ENCODE data around the gene ZEB1.
A peak's percentile ranks its signal among the peaks of the same experiment; 100 is the strongest.
"Not testable (repeated sequence)": the region's sequence is repeated elsewhere in the genome, so short reads cannot be mapped to it uniquely, and the experiment has no call there.

ZEB1 gene

DNA sequence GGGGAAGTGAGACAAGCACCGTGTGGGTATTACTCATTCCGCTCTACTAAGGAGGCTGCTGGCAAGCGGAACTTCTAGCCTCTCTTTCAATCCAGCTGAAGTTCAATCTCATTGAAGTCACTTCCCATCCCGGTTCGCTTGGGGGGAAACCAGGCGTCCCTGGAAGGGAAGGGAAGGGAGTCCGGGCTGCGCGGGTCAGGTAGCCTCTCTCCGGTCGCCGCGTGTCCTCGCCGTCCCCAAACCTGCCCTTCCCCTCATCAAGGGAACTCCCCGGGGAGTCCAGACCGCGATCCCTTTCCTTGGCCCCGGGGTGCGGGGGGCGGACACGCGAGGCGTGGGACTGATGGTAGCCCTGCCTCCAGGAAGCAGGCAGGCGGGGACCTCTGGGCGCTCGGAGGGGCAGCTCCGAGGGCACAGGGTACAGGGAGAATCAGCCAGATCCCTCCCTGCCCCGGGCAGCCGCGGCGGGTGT lies 598 bp upstream of the ZEB1 start:
- DNase-seq (ENCODE audit: low read depth in 2 of 2): peak; percentile 30 to 45

GRCh38 chr10:31319602-31320549 lies 860 bp downstream of the ZEB1 start:
- peak in 1 of 2 donors; percentile 7 for DNase-seq (ENCODE audit: low read depth in 2 of 2)

GRCh38 chr10:31320550-31321211 lies 1.7 kb downstream of the ZEB1 start:
- DNase-seq (ENCODE audit: low read depth in 2 of 2): peak in 1 of 2 donors; percentile 0

DNA sequence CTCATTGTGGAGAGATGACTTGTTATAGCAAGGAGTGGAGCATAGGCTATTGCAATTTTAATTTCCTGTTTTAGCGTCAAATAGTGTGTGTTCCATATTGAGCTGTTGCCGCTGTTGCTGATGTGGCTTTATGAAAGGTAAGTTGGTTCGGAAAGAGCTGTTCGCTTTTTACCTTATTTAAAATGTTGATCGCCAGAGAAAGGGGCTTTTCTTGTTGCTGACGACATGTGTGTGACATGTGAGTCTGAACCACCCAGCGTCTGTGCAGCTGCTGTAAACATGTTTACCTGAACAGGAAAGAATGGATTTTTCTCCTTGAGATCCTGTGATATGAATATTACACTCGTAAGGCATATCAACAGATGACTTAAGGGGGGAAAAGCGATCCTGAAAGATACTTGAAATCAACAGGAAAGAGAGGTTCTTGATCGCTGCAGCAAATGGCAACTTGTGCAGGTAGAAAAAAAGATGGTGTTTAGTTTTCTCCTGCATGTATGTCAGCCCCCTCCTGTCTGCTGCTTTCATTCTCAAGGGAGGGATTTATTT lies 2.5 kb downstream of the ZEB1 start:
- no peak for DNase-seq (ENCODE audit: low read depth in 2 of 2)

- DNase-seq (ENCODE audit: low read depth in 2 of 2): no peak
These were observed 3.6 kb downstream of the ZEB1 start for GRCh38 chr10:31322647-31323046.

DNA sequence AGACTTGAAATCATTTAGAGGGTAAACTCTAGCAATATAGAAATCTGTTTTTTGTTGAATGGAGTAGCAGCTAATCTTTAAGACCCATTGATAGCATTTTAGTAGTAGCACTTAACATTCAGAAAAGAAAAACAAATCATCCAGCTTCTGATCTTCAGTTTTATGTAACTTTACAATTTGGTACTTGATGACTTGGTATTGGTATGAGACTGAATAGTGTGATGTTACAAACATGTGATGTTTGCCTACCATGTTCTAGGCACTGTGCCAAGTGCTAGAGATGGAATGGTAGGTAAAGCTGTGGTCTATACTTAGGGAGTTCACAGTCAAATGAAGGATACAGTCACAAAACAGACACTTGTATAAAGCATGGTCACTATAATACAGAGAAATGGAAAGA lies 21.3 kb downstream of the ZEB1 start:
- DNase-seq (ENCODE audit: low read depth in 2 of 2): no peak

- no peak for DNase-seq (ENCODE audit: low read depth in 2 of 2)
These were observed 22.5 kb downstream of the ZEB1 start for GRCh38 chr10:31341552-31341951.

DNA sequence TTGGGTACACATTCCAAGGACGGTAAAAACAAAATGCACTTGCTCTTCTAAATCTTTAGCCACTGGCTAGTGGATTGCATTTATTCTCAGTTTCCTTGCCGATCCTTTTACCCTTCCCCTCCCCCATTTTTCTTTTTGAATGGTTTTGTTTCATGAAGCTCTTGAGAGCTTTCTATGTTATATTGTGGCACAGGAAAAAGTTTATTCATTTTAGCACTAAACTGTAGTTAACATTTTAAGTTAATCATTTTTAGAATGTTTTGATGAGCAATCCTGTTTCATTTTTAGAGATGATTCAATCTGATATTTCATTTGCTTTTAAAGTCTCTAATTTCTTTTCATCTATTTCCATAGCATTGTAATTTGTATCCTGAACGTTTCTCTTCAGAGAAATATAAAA lies 24.0 kb downstream of the ZEB1 start:
- no peak for DNase-seq (ENCODE audit: low read depth in 2 of 2)

GRCh38 chr10:31343551-31343950 lies 24.5 kb downstream of the ZEB1 start:
- no peak for DNase-seq (ENCODE audit: low read depth in 2 of 2)

DNA sequence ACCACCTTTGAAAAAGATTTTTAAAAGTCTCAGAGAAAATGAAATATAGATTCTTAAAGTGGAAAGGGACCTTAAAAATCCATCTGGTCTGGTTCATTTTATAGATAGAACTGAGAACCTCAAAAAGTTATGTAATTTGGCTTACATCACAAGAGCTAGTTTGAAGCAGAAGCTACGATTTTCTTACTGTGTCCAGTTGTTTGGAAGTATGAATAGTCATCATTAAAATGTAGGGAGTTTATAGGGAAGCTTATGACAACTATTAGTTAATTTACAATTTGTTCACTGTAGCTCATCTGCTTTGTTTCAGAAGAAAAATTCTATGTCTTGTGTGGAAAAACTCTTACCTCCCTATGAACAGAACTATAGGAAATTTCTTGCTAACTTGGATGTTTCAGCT lies 26.9 kb downstream of the ZEB1 start:
- no peak for DNase-seq (ENCODE audit: low read depth in 2 of 2)

- DNase-seq (ENCODE audit: low read depth in 2 of 2): no peak
These were observed 27.9 kb downstream of the ZEB1 start for GRCh38 chr10:31346953-31347352.

GRCh38 chr10:31347705-31348104 lies 28.7 kb downstream of the ZEB1 start:
- DNase-seq (ENCODE audit: low read depth in 2 of 2): no peak

GRCh38 chr10:31350891-31351290 lies 31.9 kb downstream of the ZEB1 start:
- DNase-seq (ENCODE audit: low read depth in 2 of 2): no peak

- DNase-seq (ENCODE audit: low read depth in 2 of 2): no peak
These were observed 33.6 kb downstream of the ZEB1 start for GRCh38 chr10:31352436-31353226.

DNA sequence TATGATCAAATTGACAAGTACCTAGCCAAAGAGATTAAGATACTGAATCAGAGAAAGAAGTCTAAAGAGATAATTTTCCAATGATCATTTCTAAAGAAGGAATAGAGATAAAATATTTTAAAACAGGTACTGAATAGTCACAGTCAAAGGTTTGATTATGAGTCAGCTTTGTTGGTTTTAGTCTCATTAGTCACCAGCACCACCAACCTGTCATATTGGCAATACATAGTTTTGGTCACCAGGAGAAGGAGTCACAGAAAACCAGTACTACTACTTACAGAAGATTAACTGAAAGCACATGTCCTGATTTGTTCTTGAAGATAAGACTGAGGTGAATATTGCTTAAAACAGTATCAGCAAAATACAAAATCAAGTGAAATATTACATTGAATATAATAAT lies 34.6 kb downstream of the ZEB1 start:
- no peak for DNase-seq (ENCODE audit: low read depth in 2 of 2)

DNA sequence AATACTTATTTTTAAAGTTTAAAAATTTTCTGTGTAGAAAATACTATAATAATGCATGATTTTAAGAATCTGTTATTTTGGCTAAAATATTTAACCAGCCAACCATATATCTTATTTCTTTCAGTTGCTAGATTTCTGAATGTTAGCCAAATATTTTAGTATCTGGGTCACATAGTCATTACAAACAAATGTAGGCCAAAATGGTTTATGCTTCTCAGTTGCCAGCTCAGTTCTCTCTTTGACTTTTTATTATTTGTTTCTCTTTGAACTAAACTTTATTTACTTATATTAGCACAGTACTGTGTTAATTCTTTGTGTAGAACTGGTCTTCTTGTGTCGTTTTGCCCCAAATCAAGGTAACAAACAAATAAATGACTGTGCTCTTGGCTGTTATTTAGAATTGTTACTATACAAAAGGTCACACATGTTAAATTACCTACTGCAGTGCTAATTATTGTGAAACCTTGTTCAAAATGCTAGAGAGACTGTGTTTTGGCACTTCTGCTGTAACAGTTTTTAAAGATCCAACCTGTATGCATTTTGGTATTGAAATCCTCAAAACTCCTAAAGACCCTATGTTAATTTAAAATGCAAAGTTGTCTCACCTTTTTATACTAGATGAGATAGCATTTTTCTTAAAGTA lies 39.8 kb downstream of the ZEB1 start:
- no peak for DNase-seq (ENCODE audit: low read depth in 2 of 2)

DNA sequence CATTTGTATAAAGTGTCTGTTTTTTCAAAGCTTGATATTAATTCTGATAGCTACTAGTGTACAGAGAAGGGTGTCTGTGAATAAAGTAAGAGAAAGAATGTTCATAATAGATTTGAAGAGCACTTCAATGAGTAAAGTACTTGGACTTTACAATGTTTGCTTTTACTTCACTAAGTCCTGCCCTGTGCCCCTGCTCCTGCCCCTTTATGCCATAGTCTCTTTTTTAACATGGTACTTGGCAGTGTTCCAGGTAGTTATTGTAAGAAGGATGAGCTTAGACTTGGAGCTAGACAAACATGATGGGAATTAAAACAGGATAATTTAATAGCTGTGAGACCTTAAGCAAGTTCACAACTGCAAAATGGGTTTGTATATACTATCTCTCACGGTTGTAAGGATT lies 41.0 kb downstream of the ZEB1 start:
- DNase-seq (ENCODE audit: low read depth in 2 of 2): no peak

DNA sequence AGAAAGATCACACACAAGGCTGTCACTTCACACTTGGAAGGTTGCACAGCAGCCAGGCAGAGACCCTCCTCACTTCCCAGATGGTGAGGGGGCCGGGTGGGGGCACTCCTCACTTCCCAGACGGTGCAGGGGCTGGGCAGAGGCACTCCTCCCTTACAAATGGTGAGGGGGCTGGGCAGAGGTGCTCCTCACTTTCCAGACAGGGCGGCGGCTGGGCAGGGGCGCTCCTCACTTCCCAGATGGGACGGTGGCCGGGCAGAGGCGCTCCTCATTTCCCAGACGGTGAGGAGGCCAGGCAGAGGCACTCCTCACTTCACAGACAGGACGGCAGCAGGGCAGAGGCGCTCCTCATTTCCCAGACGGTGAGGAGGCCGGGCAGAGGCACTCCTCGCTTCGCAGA lies 42.5 kb downstream of the ZEB1 start:
- DNase-seq (ENCODE audit: low read depth in 2 of 2): not testable (repeated sequence)

DNA sequence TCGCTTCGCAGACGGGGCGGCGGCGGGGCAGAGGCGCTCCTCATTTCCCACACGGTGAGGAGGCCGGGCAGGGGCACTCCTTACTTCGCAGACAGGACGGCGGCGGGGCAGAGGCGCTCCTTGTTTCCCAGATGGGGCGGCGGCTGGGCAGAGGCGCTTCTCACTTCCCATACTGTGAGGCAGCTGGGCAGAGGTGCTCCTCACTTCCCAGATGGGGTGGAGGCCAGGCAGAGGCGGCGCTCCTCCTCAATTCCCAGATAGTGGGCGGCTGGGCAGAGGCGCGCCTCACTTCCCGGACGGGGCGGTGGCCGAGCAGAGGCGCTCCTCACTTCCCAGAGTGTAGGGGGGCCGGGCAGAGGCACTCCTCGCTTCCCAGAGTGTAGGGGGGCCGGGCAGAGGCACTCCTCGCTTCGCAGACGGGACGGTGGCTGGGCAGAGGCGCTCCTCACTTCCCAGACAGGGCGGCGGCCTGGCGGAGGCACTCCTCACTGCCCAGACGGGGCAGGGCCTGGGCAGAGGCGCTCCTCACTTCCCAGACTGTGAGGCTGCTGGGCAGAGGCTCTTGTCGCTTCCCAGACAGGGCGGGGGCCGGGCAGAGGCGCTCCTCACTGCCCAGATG lies 43.1 kb downstream of the ZEB1 start:
- no peak for DNase-seq (ENCODE audit: low read depth in 2 of 2)

DNA sequence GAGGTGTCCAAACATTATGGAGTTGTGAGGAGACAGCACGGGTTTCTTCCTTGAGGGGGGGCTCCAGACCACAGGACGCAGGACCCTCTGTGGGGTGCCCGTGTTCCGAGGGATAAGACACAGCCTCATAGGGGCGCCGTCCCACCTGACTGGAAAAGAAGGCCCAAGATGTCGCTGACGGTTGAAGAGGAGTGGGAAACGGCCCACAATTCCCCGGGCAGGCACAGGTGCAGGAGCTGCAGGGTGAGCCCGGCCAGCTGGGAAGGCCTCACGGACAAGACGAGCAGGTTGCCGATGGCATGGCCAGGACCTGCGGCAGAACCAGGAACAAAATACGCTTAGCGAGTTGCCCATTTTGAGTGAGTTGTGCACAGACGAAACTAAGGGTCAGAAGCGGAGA lies 44.7 kb downstream of the ZEB1 start:
- not testable (repeated sequence) for DNase-seq (ENCODE audit: low read depth in 2 of 2)

DNA sequence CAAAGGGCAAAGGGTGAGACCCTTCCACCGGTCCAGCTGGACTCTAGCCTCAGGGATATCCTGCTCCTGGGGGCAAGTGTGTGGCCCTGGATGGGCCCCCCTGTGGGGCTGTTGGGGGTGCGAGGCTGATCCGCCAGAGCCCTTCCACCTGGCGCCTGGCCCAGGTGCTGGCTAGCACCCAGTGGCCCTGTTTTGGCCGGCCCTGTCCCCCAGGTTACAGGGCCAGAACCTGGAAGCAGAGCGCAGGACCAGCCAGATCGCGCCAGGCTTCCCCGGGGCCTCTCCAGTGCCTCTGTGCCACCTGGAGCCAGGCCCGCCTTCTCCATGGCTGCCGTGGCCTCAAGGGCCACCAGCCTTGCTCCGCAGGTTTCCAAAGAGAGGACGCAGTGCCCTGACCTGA lies 45.2 kb downstream of the ZEB1 start:
- not testable (repeated sequence) for DNase-seq (ENCODE audit: low read depth in 2 of 2)

Measured in stimulated activated CD8-positive, alpha-beta memory T cell treated with anti-CD3 and anti-CD28 coated beads, Interleukin-7, amount 100 ng/mL, for 1 hour (primary cell).